ENCODE measurements around the gene TBC1D20.

Gene TBC1D20

GRCh38 chr20:437787-438486 lies 24.4 kb downstream of the TBC1D20 start:
- no peak for DNase-seq

GRCh38 chr20:436476-436875 lies 25.9 kb downstream of the TBC1D20 start:
- DNase-seq, result no peak

GRCh38 chr20:435558-435957 lies 26.8 kb downstream of the TBC1D20 start:
- DNase-seq, result no peak

- no peak for DNase-seq
These were observed 27.5 kb downstream of the TBC1D20 start for GRCh38 chr20:434661-435419.

GRCh38 chr20:434221-434620 lies 28.1 kb downstream of the TBC1D20 start:
- no peak for DNase-seq

- DNase-seq, result no peak
These were observed 28.9 kb downstream of the TBC1D20 start for GRCh38 chr20:433300-433975.

- DNase-seq, result no peak
These were observed 29.5 kb downstream of the TBC1D20 start for GRCh38 chr20:432677-433299.

GRCh38 chr20:432208-432607 lies 30.1 kb downstream of the TBC1D20 start:
- DNase-seq, result no peak

- DNase-seq, result no peak
These were observed 31.1 kb downstream of the TBC1D20 start for GRCh38 chr20:431012-431904.

GRCh38 chr20:430091-430999 lies 32.0 kb downstream of the TBC1D20 start:
- no peak for DNase-seq

- no peak for DNase-seq
These were observed 33.6 kb downstream of the TBC1D20 start for GRCh38 chr20:428658-429200.

GRCh38 chr20:427849-428657 lies 34.3 kb downstream of the TBC1D20 start:
- no peak for DNase-seq

- DNase-seq, result no peak
These were observed 34.9 kb downstream of the TBC1D20 start for GRCh38 chr20:427401-427800.

- DNase-seq, result no peak
These were observed 35.8 kb downstream of the TBC1D20 start for GRCh38 chr20:426566-426965.

- no peak for DNase-seq
These were observed 40.6 kb downstream of the TBC1D20 start for GRCh38 chr20:421685-422250.

- no peak for DNase-seq
These were observed 41.4 kb downstream of the TBC1D20 start for GRCh38 chr20:420721-421574.

- DNase-seq, result no peak
These were observed 42.1 kb downstream of the TBC1D20 start for GRCh38 chr20:420166-420620.

- DNase-seq, result no peak
These were observed 42.7 kb downstream of the TBC1D20 start for GRCh38 chr20:419556-420165.

All from effector CD8-positive, alpha-beta T cell (primary cell).